Suprapubic skin (tissue), 4 donors: ENCODE measurements around the gene SPOCK1.

Experiments
- CTCF ChIP-seq, 2 donors: fragments of 200-600 bp in 1 of 2; fragments of 450-650 bp in 1 of 2; sonication (generic) in 1 of 2; IDR thresholded peaks; one replicate each; pipeline ENCODE4 v1.5.1; 2016 to 2019; ENCODE audit warnings: antibody characterized with exemption in 2 of 2, mild to moderate bottlenecking in 1 of 2, moderate library complexity in 1 of 2
- EP300 ChIP-seq: sonication (generic); formaldehyde crosslinking; IDR thresholded peaks from one replicate; pipeline ENCODE4 v1.6.1; 2017; ENCODE audit warnings: antibody characterized with exemption
- POLR2A ChIP-seq, 2 donors: fragments of 450-650 bp; IDR thresholded peaks; one replicate each; pipeline ENCODE4 v1.6.1; 2017; ENCODE audit warnings: antibody characterized with exemption in 2 of 2, mild to moderate bottlenecking in 2 of 2, moderate library complexity in 2 of 2
- POLR2AphosphoS5 ChIP-seq, 3 donors: sonication (generic); formaldehyde crosslinking; IDR thresholded peaks; one replicate each; pipeline ENCODE4 v1.6.1; 2017; ENCODE audit warnings: antibody characterized with exemption in 3 of 3

DNA sequence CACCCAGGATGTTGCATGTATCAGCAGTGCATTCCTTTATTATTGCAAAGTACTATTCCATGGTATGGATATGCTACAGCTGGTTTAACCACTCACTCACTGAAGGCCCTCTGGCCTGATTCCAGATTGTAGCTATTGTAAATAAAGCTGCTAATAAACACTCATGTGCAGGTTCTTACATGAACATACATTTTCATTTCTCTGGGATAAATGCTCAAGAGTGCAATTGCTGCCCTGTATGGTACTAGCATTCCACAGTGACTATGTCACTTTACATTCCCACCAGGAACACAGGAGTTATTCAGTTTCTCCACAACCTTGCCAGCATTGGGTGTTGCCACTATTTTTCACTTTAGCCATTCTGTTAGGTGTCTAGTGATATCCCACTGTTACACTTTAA, 267.6 kb downstream of the SPOCK1 start:
- TF ChIP-seq CTCF (IDR thresholded peaks at IDR 0.05): no peak
- TF ChIP-seq POLR2A (IDR thresholded peaks at IDR 0.05): no peak
- no peak for TF ChIP-seq POLR2AphosphoS5 (IDR thresholded peaks at IDR 0.05)
- TF ChIP-seq EP300: no peak
